Transverse colon (tissue), 4 donors: ENCODE results near the gene SMPDL3B. TPM values are rescaled to one million over a fixed set of nuclear protein-coding genes. Genes with fewer than 3 reads are reported as not detected.
A peak's percentile ranks its signal among the peaks of the same experiment; 100 is the strongest.

ENCODE experiments used
- DNase-seq: peaks from one replicate; pipeline ENCODE4 v3.0.0-alpha.2; 2019
- H3K27ac ChIP-seq, 4 donors: fragments of 200-600 bp; sonication (generic); 2 replicates each; pipeline ENCODE4 v1.5.1; 2016 to 2018; ENCODE audit warnings: inconsistent platforms in 4 of 4
- H3K27me3 ChIP-seq: fragments of 200-600 bp; sonication (generic); 2 replicates; pipeline ENCODE4 v1.5.1; 2017; ENCODE audit warnings: inconsistent platforms
- H3K36me3 ChIP-seq, 4 donors: fragments of 200-600 bp; sonication (generic); 2 replicates each; pipeline ENCODE4 v1.5.1; 2017 to 2019; ENCODE audit warnings: inconsistent platforms in 4 of 4
- H3K4me1 ChIP-seq, 4 donors: fragments of 200-600 bp; sonication (generic); 2 replicates each; pipeline ENCODE4 v1.5.1; 2017 to 2020; ENCODE audit warnings: inconsistent platforms in 4 of 4
- H3K4me3 ChIP-seq, 4 donors: fragments of 200-600 bp; sonication (generic); 1 replicate in 1 of 4; 2 replicates in 3 of 4; pipeline versions ENCODE4 v1.5.1 to v1.6.1; 2017 to 2019; ENCODE audit warnings: inconsistent platforms in 4 of 4
- H3K9me3 ChIP-seq, 2 donors: fragments of 200-600 bp; sonication (generic); 2 replicates each; pipeline ENCODE4 v1.5.1; 2017 to 2019; ENCODE audit warnings: inconsistent platforms in 2 of 2
- EP300 ChIP-seq: sonication (generic); formaldehyde crosslinking; IDR thresholded peaks from one replicate; pipeline ENCODE4 v1.6.1; 2017; ENCODE audit warnings: antibody characterized with exemption, low read depth
- POLR2A ChIP-seq: fragments of 450-650 bp; IDR thresholded peaks from one replicate; pipeline ENCODE4 v1.6.1; 2016; ENCODE audit warnings: antibody characterized with exemption, mild to moderate bottlenecking, moderate library complexity
- POLR2AphosphoS5 ChIP-seq, 3 donors: sonication (generic); formaldehyde crosslinking; IDR thresholded peaks; one replicate each; pipeline ENCODE4 v1.6.1; 2016; ENCODE audit warnings: antibody characterized with exemption in 3 of 3
- WGBS, 2 donors: methylation state at CpG; one replicate each; pipeline ENCODE4 v1.1.5; 2018; ENCODE audit warnings: low coverage in 1 of 2; 5-methylcytosine and 5-hydroxymethylcytosine counted together
- in situ Hi-C, 4 donors: fragments of 200-750 bp; cut with MboI; loops; one replicate each; pipeline versions ENCODE4 v1.15.0 to v1.15.1; 2017; ENCODE audit warnings: low sequenced_read_pairs in 3 of 4, low pct_ligation_motif_present in 1 of 4, low pct_unique_long_range_greater_than_20kb in 1 of 4
- intact Hi-C: fragments of 100-400 bp; cut with DNase I; formaldehyde crosslinking; loops from one replicate; pipeline ENCODE4 v1.15.1; 2023; ENCODE audit warnings: low total_unique reads
- total RNA-seq, 4 donors: library from RNA; depleted of rRNA; stranded (reverse); fragments of >200 nt; gene quantifications; one replicate each; pipeline ENCODE4 v1.1.0, GENCODE V29; 2016
- TF ChIP-seq, protein P1 (sequence below), 5 experiments: fragments of 200-600 bp in 3 of 5; fragments of 450-650 bp in 2 of 5; sonication (generic) in 3 of 5; IDR thresholded peaks; 1 replicate in 2 of 5; 2 replicates in 3 of 5; pipeline ENCODE4 v1.5.1; 2016 to 2017; ENCODE audit warnings: antibody characterized with exemption in 5 of 5, inconsistent platforms in 3 of 5, mild to moderate bottlenecking in 2 of 5, moderate library complexity in 1 of 5

Gene SMPDL3B
- total RNA-seq, 4 donors from 2014 or later, result 14.1 to 64.3 (median 57.4) TPM

GRCh38 chr1:27922272-27922671 lies 12.5 kb upstream of the SMPDL3B start:
- DNase-seq, result peak; percentile 22
- no peak overlapping the region for H3K4me3 ChIP-seq
- TF ChIP-seq POLR2AphosphoS5 (IDR thresholded peaks at IDR 0.05) (no peak), EP300 (no peak), POLR2A (no peak)
- TF ChIP-seq, protein P1, sequence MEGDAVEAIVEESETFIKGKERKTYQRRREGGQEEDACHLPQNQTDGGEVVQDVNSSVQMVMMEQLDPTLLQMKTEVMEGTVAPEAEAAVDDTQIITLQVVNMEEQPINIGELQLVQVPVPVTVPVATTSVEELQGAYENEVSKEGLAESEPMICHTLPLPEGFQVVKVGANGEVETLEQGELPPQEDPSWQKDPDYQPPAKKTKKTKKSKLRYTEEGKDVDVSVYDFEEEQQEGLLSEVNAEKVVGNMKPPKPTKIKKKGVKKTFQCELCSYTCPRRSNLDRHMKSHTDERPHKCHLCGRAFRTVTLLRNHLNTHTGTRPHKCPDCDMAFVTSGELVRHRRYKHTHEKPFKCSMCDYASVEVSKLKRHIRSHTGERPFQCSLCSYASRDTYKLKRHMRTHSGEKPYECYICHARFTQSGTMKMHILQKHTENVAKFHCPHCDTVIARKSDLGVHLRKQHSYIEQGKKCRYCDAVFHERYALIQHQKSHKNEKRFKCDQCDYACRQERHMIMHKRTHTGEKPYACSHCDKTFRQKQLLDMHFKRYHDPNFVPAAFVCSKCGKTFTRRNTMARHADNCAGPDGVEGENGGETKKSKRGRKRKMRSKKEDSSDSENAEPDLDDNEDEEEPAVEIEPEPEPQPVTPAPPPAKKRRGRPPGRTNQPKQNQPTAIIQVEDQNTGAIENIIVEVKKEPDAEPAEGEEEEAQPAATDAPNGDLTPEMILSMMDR (IDR thresholded peaks at IDR 0.05), result no peak
- H3K36me3 ChIP-seq, result no peaks in the 10 kb centered on the region
- H3K9me3 ChIP-seq, result no peaks in the 10 kb centered on the region
- intact Hi-C loops (no loop called here), in situ Hi-C loops (no loop called here)
- peaks cover 0 to 11% (median 3%) of the 10 kb centered on the region in 4 donors for H3K4me1 ChIP-seq
- peak overlapping the region; percentile 30 to 54 (median 50) for H3K27ac ChIP-seq
- no peaks in the 10 kb centered on the region for H3K27me3 ChIP-seq
- WGBS, 2 donors, result 52 to 58% methylated on average over 3 of the region's 3 CpGs

GRCh38 chr1:27928216-27928954 lies 6.4 kb upstream of the SMPDL3B start:
- intact Hi-C loops, result no loop called here
- Histone ChIP-seq H3K27ac (no peak overlapping the region), H3K36me3 (no peaks in the 10 kb centered on the region), H3K4me3 (no peak overlapping the region), H3K4me1 (no peaks in the 10 kb centered on the region), H3K27me3 (no peaks in the 10 kb centered on the region), H3K9me3 (no peaks in the 10 kb centered on the region)
- TF ChIP-seq, protein P1 (IDR thresholded peaks at IDR 0.05), result no peak
- no peak for TF ChIP-seq POLR2AphosphoS5 (IDR thresholded peaks at IDR 0.05)
- no peak for TF ChIP-seq POLR2A
- no peak for TF ChIP-seq EP300
- in situ Hi-C loops, result no loop called here
- no peak for DNase-seq
- 61 to 66% methylated on average over 3 to 5 of the region's 5 CpGs for WGBS, 2 donors

DNA sequence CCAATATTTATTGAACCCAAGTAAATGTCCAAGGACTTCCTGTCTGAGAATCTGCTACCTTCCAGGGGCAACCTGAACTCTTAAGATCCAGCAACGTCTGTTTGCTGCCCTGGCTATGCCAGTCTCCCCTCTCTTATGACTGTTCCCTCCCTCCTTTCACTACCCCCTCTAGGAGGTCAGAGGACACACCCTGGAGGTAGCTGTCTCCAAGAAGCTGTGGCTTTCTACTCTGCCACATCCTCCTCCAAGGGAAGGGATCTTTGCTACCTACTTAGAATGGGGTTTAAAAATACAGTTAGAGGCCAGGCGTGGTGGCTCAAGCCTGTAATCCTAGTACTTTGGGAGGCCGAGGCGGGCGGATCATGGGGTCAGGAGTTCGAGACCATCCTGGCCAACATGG lies 3.6 kb upstream of the SMPDL3B start:
- H3K4me1 ChIP-seq, result peaks cover 0 to 8% (median 2%) of the 10 kb centered on the region in 4 donors
- no peaks in the 10 kb centered on the region for H3K9me3 ChIP-seq
- in situ Hi-C loops (no loop called here), intact Hi-C loops (no loop called here)
- no peak for DNase-seq
- WGBS, 2 donors, result 88% methylated on average over 6 of the region's 6 CpGs; no CpG with 5 or more reads in 1 of the 2 donors
- no peak overlapping the region for H3K4me3 ChIP-seq
- peaks cover 12% of the 10 kb centered on the region for H3K27me3 ChIP-seq
- TF ChIP-seq, protein P1 (IDR thresholded peaks at IDR 0.05), result no peak
- TF ChIP-seq POLR2AphosphoS5 (IDR thresholded peaks at IDR 0.05), result no peak
- no peak for TF ChIP-seq POLR2A
- TF ChIP-seq EP300, result no peak
- no peaks in the 10 kb centered on the region for H3K36me3 ChIP-seq
- H3K27ac ChIP-seq, result no peak overlapping the region

DNA sequence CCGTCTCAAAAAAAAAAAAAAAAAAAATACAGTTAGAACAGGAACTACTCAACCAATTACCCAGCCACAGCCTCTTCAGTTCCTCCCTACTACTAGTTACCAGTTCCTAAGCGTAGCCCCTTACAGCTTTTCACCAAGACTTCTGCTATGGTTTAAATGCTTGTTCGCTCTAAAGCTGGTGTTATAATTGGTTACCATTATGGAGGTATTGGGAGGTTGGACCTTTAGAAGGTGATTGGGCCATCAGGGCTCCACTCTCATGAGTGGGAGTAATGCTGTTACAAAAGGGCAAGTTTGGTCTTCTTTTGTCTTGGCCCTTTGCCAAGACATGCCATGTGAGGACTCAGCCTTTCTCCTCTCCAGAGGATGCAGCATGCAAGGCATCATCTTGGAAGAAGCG lies 3.0 kb upstream of the SMPDL3B start:
- H3K27ac ChIP-seq, result no peak overlapping the region
- 72% methylated on average over 4 of the region's 4 CpGs; no CpG with 5 or more reads in 1 of the 2 donors for WGBS, 2 donors
- no peaks in the 10 kb centered on the region for H3K36me3 ChIP-seq
- DNase-seq, result no peak
- intact Hi-C loops (no loop called here), in situ Hi-C loops (no loop called here)
- H3K9me3 ChIP-seq, result no peaks in the 10 kb centered on the region
- peaks cover 12% of the 10 kb centered on the region for H3K27me3 ChIP-seq
- H3K4me1 ChIP-seq, result peaks cover 0 to 10% (median 2%) of the 10 kb centered on the region in 4 donors
- TF ChIP-seq POLR2AphosphoS5 (IDR thresholded peaks at IDR 0.05), result no peak
- no peak overlapping the region for H3K4me3 ChIP-seq
